ENCODE results near the gene CCM2. TPM values are rescaled to one million over a fixed set of nuclear protein-coding genes. Genes with fewer than 3 reads are reported as not detected.

Gene CCM2
- total and polyA plus RNA-seq, 2 of the 8 experiments (the other 6 are each of a cell fraction or from before 2014, with no cell fraction given), result 31.6 to 41.2 TPM

GRCh38 chr7:45061806-45062425, 61.9 kb downstream of the CCM2 start (continued):
- TF ChIP-seq RNF2 (IDR thresholded peaks at IDR 0.05; ENCODE audit: borderline replicate concordance, low read depth, low read length, missing control alignments, poor library complexity, severe bottlenecking), result no peak
- no peak for TF ChIP-seq SIN3A (conservative IDR thresholded peaks at IDR 0.05 in 1 of 2, IDR thresholded peaks at IDR 0.05 in 1 of 2; ENCODE audit: low read depth in 1 of 2, low read length in 2 of 2)
- TF ChIP-seq GABPA (IDR thresholded peaks at IDR 0.05; ENCODE audit: borderline replicate concordance, insufficient read depth, low read length), result no peak
- no peak for TF ChIP-seq KDM5A (IDR thresholded peaks at IDR 0.05; ENCODE audit: low read length)

Data from H1 (cell line).